ENCODE data around the gene TACC3. TPM values are rescaled to one million over a fixed set of nuclear protein-coding genes. Genes with fewer than 3 reads are reported as not detected.

TACC3 gene
- total RNA-seq, 4 donors from 2014 or later = 8.6 to 15.0 (median 11.9) TPM

GRCh38 chr4:1776521-1777161 lies 55.3 kb downstream of the TACC3 start:
- 56 to 68% methylated on average over 20 to 24 of the region's 24 CpGs for WGBS, 2 donors
- Histone ChIP-seq H3K4me3 (no peak overlapping the region), H3K9me3 (no peaks in the 10 kb centered on the region), H3K36me3 (no peaks in the 10 kb centered on the region), H3K27ac (no peak overlapping the region), H3K27me3 (peaks cover 0 to 45% of the 10 kb centered on the region in 2 donors), H3K4me1 (peaks cover 0 to 19% (median 0%) of the 10 kb centered on the region in 4 donors)
- no peak for TF ChIP-seq POLR2A (IDR thresholded peaks at IDR 0.05)
- TF ChIP-seq EP300 (IDR thresholded peaks at IDR 0.05) = no peak
- no peak for TF ChIP-seq CTCF (IDR thresholded peaks at IDR 0.05)
- no peak for DNase-seq (ENCODE audit: low spot score in 2 of 2)

GRCh38 chr4:1777822-1778641 lies 56.7 kb downstream of the TACC3 start:
- Histone ChIP-seq H3K4me1 (peaks cover 0 to 19% (median 0%) of the 10 kb centered on the region in 4 donors), H3K27me3 (peaks cover 0 to 32% of the 10 kb centered on the region in 2 donors), H3K4me3 (no peak overlapping the region), H3K27ac (peak overlapping the region in 2 of 4 donors; percentile 21 to 64), H3K36me3 (no peaks in the 10 kb centered on the region), H3K9me3 (no peaks in the 10 kb centered on the region)
- no peak for DNase-seq (ENCODE audit: low spot score in 2 of 2)
- 24 to 34% methylated on average over 18 to 26 of the region's 27 CpGs for WGBS, 2 donors
- no peak for TF ChIP-seq EP300 (IDR thresholded peaks at IDR 0.05)
- TF ChIP-seq CTCF (IDR thresholded peaks at IDR 0.05) = no peak
- no peak for TF ChIP-seq POLR2A (IDR thresholded peaks at IDR 0.05)

GRCh38 chr4:1778642-1779392 lies 57.5 kb downstream of the TACC3 start:
- no peaks in the 10 kb centered on the region for H3K36me3 ChIP-seq
- no peaks in the 10 kb centered on the region for H3K9me3 ChIP-seq
- TF ChIP-seq POLR2A (IDR thresholded peaks at IDR 0.05) (no peak), EP300 (IDR thresholded peaks at IDR 0.05) (no peak)
- 62 to 67% methylated on average over 13 to 17 of the region's 18 CpGs for WGBS, 2 donors
- peaks cover 0 to 19% (median 0%) of the 10 kb centered on the region in 4 donors for H3K4me1 ChIP-seq
- DNase-seq (ENCODE audit: low spot score in 2 of 2) = no peak
- H3K4me3 ChIP-seq = no peak overlapping the region
- peak overlapping the region in 2 of 4 donors; percentile 21 to 64 for H3K27ac ChIP-seq
- H3K27me3 ChIP-seq = peaks cover 0 to 28% of the 10 kb centered on the region in 2 donors

GRCh38 chr4:1779588-1780382 lies 58.5 kb downstream of the TACC3 start:
- Histone ChIP-seq H3K4me3 (no peak overlapping the region), H3K27ac (no peak overlapping the region), H3K36me3 (no peaks in the 10 kb centered on the region), H3K27me3 (peaks cover 0 to 21% of the 10 kb centered on the region in 2 donors), H3K9me3 (no peaks in the 10 kb centered on the region), H3K4me1 (peaks cover 0 to 22% (median 0%) of the 10 kb centered on the region in 4 donors)
- 63 to 90% methylated on average over 3 to 12 of the region's 18 CpGs for WGBS, 2 donors
- DNase-seq (ENCODE audit: low spot score in 2 of 2) = no peak
- TF ChIP-seq POLR2A (IDR thresholded peaks at IDR 0.05) = no peak
- no peak for TF ChIP-seq EP300 (IDR thresholded peaks at IDR 0.05)
- TF ChIP-seq CTCF (IDR thresholded peaks at IDR 0.05) = no peak

GRCh38 chr4:1780435-1780834 lies 59.1 kb downstream of the TACC3 start:
- no peaks in the 10 kb centered on the region for H3K9me3 ChIP-seq
- TF ChIP-seq EP300 (IDR thresholded peaks at IDR 0.05) = no peak
- no peak for TF ChIP-seq CTCF (IDR thresholded peaks at IDR 0.05)
- no peak for TF ChIP-seq POLR2A (IDR thresholded peaks at IDR 0.05)
- WGBS, 2 donors = 82 to 86% methylated on average over 14 of the region's 14 CpGs
- H3K36me3 ChIP-seq = no peaks in the 10 kb centered on the region
- DNase-seq (ENCODE audit: low spot score in 2 of 2) = no peak
- H3K4me3 ChIP-seq = no peak overlapping the region
- H3K27ac ChIP-seq = no peak overlapping the region
- peaks cover 0 to 20% of the 10 kb centered on the region in 2 donors for H3K27me3 ChIP-seq
- peaks cover 0 to 29% (median 0%) of the 10 kb centered on the region in 4 donors for H3K4me1 ChIP-seq
